ENCODE data around the gene CHCHD6.

CHCHD6 gene

DNA sequence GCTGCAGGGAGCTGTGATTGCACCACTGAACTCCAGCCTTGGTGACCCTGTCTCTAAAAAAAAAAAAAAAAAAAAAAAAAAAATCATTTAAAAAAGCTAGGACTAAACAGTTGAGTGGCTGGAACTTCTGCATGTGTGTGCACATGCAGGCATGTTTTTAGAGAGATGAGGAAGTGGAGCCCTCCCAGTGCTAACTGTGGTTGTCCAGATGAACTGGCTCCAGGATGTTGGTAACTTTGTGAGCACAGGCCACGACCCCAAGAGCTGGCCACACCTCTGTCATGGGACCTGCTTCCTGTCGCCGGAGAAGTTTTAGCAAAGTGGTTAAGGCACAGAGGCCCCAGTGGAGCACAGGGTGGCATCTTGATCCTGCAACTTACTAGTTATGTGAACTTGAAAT lies 27.0 kb downstream of the CHCHD6 start:
- Histone ChIP-seq H3K18ac (ENCODE audit: low read length) (no peak overlapping the region), H3K4me1 (ENCODE audit: control insufficient read depth in 2 of 2, insufficient read depth in 1 of 2, low read depth in 1 of 2, low read length in 2 of 2) (no peaks in the 10 kb centered on the region), H3K9me3 (replicated peaks in 1 of 2; ENCODE audit: control insufficient read depth in 2 of 2, insufficient read depth in 1 of 2, low read depth in 1 of 2, low read length in 2 of 2) (no peaks in the 10 kb centered on the region), H3K27me3 (ENCODE audit: control insufficient read depth in 3 of 3, insufficient read depth in 3 of 3, low read depth in 1 of 3, low read length in 3 of 3) (no peaks in the 10 kb centered on the region), H2BK120ac (ENCODE audit: low read depth, low read length) (no peak overlapping the region), H4K8ac (ENCODE audit: low read depth, low read length) (no peak overlapping the region), H3K23ac (ENCODE audit: low read depth, low read length, poor library complexity) (no peak overlapping the region), H3K4me2 (ENCODE audit: insufficient read depth, low read length, poor library complexity, severe bottlenecking) (no peak overlapping the region), H3K4me3 (ENCODE audit: low read length in 2 of 2) (no peak overlapping the region), H3K36me3 (replicated peaks in 1 of 2; ENCODE audit: control insufficient read depth in 2 of 2, insufficient read depth in 2 of 2, low read length in 2 of 2) (peaks cover 22 to 58% of the 10 kb centered on the region in 2 donors), H4K91ac (ENCODE audit: low read depth, low read length, poor library complexity) (no peak overlapping the region), H3K4ac (ENCODE audit: low read length) (no peak overlapping the region), H3K9ac (ENCODE audit: low read depth, low read length, poor library complexity) (no peak overlapping the region), H2AK5ac (ENCODE audit: low read depth, low read length) (no peak overlapping the region), H2BK5ac (ENCODE audit: low read length) (no peak overlapping the region), H3K79me1 (ENCODE audit: low read depth, low read length) (no peaks in the 10 kb centered on the region), H2BK12ac (ENCODE audit: low read length) (no peak overlapping the region), H2AFZ (ENCODE audit: low read length) (no peak overlapping the region), H2BK15ac (ENCODE audit: low read length) (no peak overlapping the region), H3K27ac (replicated peaks; ENCODE audit: low read length) (no peak overlapping the region), H3K14ac (ENCODE audit: low read length) (no peak overlapping the region)
- no CpG with 5 or more reads among the region's 3 CpGs for WGBS, 2 donors (ENCODE audit: extremely low coverage in 2 of 2, insufficient read length in 2 of 2, insufficient replicate concordance in 1 of 2)
- DNase-seq (ENCODE audit: low spot score) = no peak

DNA sequence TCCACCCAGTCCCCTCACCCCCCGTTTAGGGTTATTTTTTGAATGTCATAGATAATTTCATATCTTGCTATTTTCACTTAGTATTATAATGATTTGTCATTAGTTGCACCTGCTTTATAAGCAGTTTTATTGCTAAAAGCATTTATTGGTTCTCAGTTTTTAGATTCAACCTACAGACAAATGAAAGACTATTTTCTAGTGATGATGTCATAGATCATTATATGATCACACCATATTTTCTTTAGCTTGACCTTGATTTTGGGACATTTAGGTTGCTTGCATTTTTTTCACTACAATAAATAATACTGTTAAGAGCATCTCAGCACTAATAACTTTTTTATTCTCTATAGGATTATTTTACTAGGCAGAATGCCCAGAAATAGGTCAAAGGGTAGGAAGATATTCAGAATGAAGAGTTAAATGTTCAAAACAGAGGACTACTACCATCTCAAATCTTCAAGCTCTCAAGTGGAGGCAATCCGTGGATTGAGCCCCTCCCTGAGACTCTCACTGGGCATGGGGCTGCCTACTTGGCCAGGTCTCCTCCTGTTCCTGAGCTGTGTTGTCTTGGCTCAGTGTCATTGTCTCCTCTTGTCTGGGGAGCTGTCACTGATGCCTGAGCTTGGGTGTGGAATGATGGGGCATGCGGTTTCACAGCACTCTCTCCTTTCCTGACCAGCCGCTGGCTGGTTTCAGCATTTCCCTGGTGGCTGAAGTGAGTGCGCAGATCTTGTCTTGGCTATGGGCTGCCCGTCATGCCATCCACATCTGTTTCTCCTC lies 28.4 kb downstream of the CHCHD6 start:
- Histone ChIP-seq H3K4ac (ENCODE audit: low read length) (no peak overlapping the region), H2BK12ac (ENCODE audit: low read length) (no peak overlapping the region), H3K18ac (ENCODE audit: low read length) (no peak overlapping the region), H2AK5ac (ENCODE audit: low read depth, low read length) (no peak overlapping the region), H3K27ac (replicated peaks; ENCODE audit: low read length) (no peak overlapping the region), H2BK15ac (ENCODE audit: low read length) (no peak overlapping the region), H3K27me3 (ENCODE audit: control insufficient read depth in 3 of 3, insufficient read depth in 3 of 3, low read depth in 1 of 3, low read length in 3 of 3) (no peaks in the 10 kb centered on the region), H3K79me1 (ENCODE audit: low read depth, low read length) (no peaks in the 10 kb centered on the region), H3K36me3 (replicated peaks in 1 of 2; ENCODE audit: control insufficient read depth in 2 of 2, insufficient read depth in 2 of 2, low read length in 2 of 2) (peaks cover 16 to 59% of the 10 kb centered on the region in 2 donors), H3K9me3 (replicated peaks in 1 of 2; ENCODE audit: control insufficient read depth in 2 of 2, insufficient read depth in 1 of 2, low read depth in 1 of 2, low read length in 2 of 2) (no peaks in the 10 kb centered on the region), H3K9ac (ENCODE audit: low read depth, low read length, poor library complexity) (no peak overlapping the region), H3K4me3 (ENCODE audit: low read length in 2 of 2) (no peak overlapping the region), H3K14ac (ENCODE audit: low read length) (no peak overlapping the region), H3K4me1 (ENCODE audit: control insufficient read depth in 2 of 2, insufficient read depth in 1 of 2, low read depth in 1 of 2, low read length in 2 of 2) (no peaks in the 10 kb centered on the region), H3K23ac (ENCODE audit: low read depth, low read length, poor library complexity) (no peak overlapping the region), H2BK5ac (ENCODE audit: low read length) (peak overlapping the region; percentile 63), H2BK120ac (ENCODE audit: low read depth, low read length) (no peak overlapping the region), H3K4me2 (ENCODE audit: insufficient read depth, low read length, poor library complexity, severe bottlenecking) (no peak overlapping the region), H2AFZ (ENCODE audit: low read length) (no peak overlapping the region), H4K91ac (ENCODE audit: low read depth, low read length, poor library complexity) (no peak overlapping the region), H4K8ac (ENCODE audit: low read depth, low read length) (no peak overlapping the region)
- no CpG with 5 or more reads among the region's 6 CpGs for WGBS, 2 donors (ENCODE audit: extremely low coverage in 2 of 2, insufficient read length in 2 of 2, insufficient replicate concordance in 1 of 2)
- DNase-seq (ENCODE audit: low spot score) = no peak

DNA sequence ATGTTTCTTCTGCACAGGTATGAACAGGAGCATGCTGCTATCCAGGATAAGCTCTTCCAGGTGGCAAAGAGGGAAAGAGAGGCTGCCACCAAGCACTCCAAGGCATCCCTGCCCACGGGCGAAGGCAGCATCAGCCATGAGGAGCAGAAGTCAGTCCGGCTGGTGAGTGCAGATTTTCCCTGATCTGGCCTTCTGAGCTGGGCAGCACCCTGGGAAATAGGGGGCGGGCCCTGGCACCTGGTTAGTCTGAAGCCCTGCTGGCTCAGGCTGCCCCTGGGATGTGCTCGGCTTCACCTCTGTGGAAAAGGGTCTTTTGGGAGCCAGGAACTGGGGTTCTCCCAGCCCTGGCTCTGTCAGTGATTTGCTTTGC lies 29.0 kb downstream of the CHCHD6 start:
- Histone ChIP-seq H3K14ac (ENCODE audit: low read length) (no peak overlapping the region), H3K4me2 (ENCODE audit: insufficient read depth, low read length, poor library complexity, severe bottlenecking) (no peak overlapping the region), H3K4me3 (ENCODE audit: low read length in 2 of 2) (no peak overlapping the region), H2BK15ac (ENCODE audit: low read length) (no peak overlapping the region), H3K4ac (ENCODE audit: low read length) (no peak overlapping the region), H2BK120ac (ENCODE audit: low read depth, low read length) (no peak overlapping the region), H2BK12ac (ENCODE audit: low read length) (no peak overlapping the region), H4K8ac (ENCODE audit: low read depth, low read length) (no peak overlapping the region), H2BK5ac (ENCODE audit: low read length) (peak overlapping the region; percentile 63), H3K9ac (ENCODE audit: low read depth, low read length, poor library complexity) (no peak overlapping the region), H3K18ac (ENCODE audit: low read length) (no peak overlapping the region), H3K27ac (replicated peaks; ENCODE audit: low read length) (no peak overlapping the region), H3K36me3 (replicated peaks in 1 of 2; ENCODE audit: control insufficient read depth in 2 of 2, insufficient read depth in 2 of 2, low read length in 2 of 2) (peaks cover 16 to 59% of the 10 kb centered on the region in 2 donors), H4K91ac (ENCODE audit: low read depth, low read length, poor library complexity) (no peak overlapping the region), H3K4me1 (ENCODE audit: control insufficient read depth in 2 of 2, insufficient read depth in 1 of 2, low read depth in 1 of 2, low read length in 2 of 2) (no peaks in the 10 kb centered on the region), H3K27me3 (ENCODE audit: control insufficient read depth in 3 of 3, insufficient read depth in 3 of 3, low read depth in 1 of 3, low read length in 3 of 3) (no peaks in the 10 kb centered on the region), H3K79me1 (ENCODE audit: low read depth, low read length) (no peaks in the 10 kb centered on the region), H3K23ac (ENCODE audit: low read depth, low read length, poor library complexity) (no peak overlapping the region), H2AFZ (ENCODE audit: low read length) (no peak overlapping the region), H3K9me3 (replicated peaks in 1 of 2; ENCODE audit: control insufficient read depth in 2 of 2, insufficient read depth in 1 of 2, low read depth in 1 of 2, low read length in 2 of 2) (no peaks in the 10 kb centered on the region), H2AK5ac (ENCODE audit: low read depth, low read length) (no peak overlapping the region)
- DNase-seq (ENCODE audit: low spot score) = no peak
- WGBS, 2 donors (ENCODE audit: extremely low coverage in 2 of 2, insufficient read length in 2 of 2, insufficient replicate concordance in 1 of 2) = no CpG with 5 or more reads among the region's 5 CpGs

DNA sequence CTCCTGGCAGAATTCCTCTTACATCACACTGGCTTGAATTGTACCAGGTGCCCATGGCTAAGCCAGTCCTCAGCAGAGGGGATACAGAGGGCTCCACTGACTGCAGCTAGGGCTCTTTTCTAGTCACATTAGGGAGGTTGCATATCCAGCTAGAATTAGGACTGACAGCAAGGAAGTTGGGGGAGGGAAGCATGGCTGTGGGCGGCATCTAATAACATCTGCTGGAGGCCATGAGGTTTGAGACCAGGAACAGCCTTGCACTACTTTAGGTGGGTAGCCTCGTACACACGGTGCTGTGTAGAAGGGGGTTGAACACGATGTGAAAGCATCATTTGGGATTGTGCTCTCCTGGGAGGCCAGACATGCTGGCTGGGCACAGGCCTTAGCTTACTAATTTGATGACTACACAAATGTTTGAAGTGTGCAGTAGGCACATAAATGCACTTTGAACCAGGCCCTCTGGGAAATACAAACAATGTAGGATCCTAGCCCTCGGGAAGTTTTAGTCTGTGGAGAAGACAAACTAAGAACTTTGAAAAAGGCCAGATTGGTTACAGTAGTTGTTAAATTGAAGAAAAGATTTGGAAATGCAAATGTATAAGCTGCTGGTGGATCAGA lies 30.2 kb downstream of the CHCHD6 start:
- no peak for DNase-seq (ENCODE audit: low spot score)
- WGBS, 2 donors (ENCODE audit: extremely low coverage in 2 of 2, insufficient read length in 2 of 2, insufficient replicate concordance in 1 of 2) = no CpG with 5 or more reads among the region's 5 CpGs
- peaks cover 16 to 52% of the 10 kb centered on the region in 2 donors for H3K36me3 ChIP-seq (replicated peaks in 1 of 2; ENCODE audit: control insufficient read depth in 2 of 2, insufficient read depth in 2 of 2, low read length in 2 of 2)
- no peaks in the 10 kb centered on the region for H3K79me1 ChIP-seq (ENCODE audit: low read depth, low read length)
- no peak overlapping the region for H3K4me2 ChIP-seq (ENCODE audit: insufficient read depth, low read length, poor library complexity, severe bottlenecking)
- H3K9me3 ChIP-seq (replicated peaks in 1 of 2; ENCODE audit: control insufficient read depth in 2 of 2, insufficient read depth in 1 of 2, low read depth in 1 of 2, low read length in 2 of 2) = peaks cover 0 to 4% of the 10 kb centered on the region in 2 donors
- no peak overlapping the region for H2BK120ac ChIP-seq (ENCODE audit: low read depth, low read length)
- no peaks in the 10 kb centered on the region for H3K4me1 ChIP-seq (ENCODE audit: control insufficient read depth in 2 of 2, insufficient read depth in 1 of 2, low read depth in 1 of 2, low read length in 2 of 2)
- H2BK15ac ChIP-seq (ENCODE audit: low read length) = no peak overlapping the region
- H4K91ac ChIP-seq (ENCODE audit: low read depth, low read length, poor library complexity) = no peak overlapping the region
- no peak overlapping the region for H3K18ac ChIP-seq (ENCODE audit: low read length)
- no peak overlapping the region for H3K27ac ChIP-seq (replicated peaks; ENCODE audit: low read length)
- H3K9ac ChIP-seq (ENCODE audit: low read depth, low read length, poor library complexity) = no peak overlapping the region
- no peak overlapping the region for H2BK12ac ChIP-seq (ENCODE audit: low read length)
- H3K4me3 ChIP-seq (ENCODE audit: low read length in 2 of 2) = no peak overlapping the region
- H2BK5ac ChIP-seq (ENCODE audit: low read length) = no peak overlapping the region
- H3K14ac ChIP-seq (ENCODE audit: low read length) = no peak overlapping the region
- H2AFZ ChIP-seq (ENCODE audit: low read length) = no peak overlapping the region
- no peak overlapping the region for H3K4ac ChIP-seq (ENCODE audit: low read length)
- H4K8ac ChIP-seq (ENCODE audit: low read depth, low read length) = no peak overlapping the region
- H2AK5ac ChIP-seq (ENCODE audit: low read depth, low read length) = no peak overlapping the region
- H3K27me3 ChIP-seq (ENCODE audit: control insufficient read depth in 3 of 3, insufficient read depth in 3 of 3, low read depth in 1 of 3, low read length in 3 of 3) = no peaks in the 10 kb centered on the region
- no peak overlapping the region for H3K23ac ChIP-seq (ENCODE audit: low read depth, low read length, poor library complexity)
